HepG2 (cell line): ENCODE measurements around the gene MYO7A. TPM values are rescaled to one million over a fixed set of nuclear protein-coding genes. Genes with fewer than 3 reads are reported as not detected.

Source experiments
- DPF2 ChIP-seq: sonication (generic); formaldehyde crosslinking; IDR thresholded peaks from 2 replicates; pipeline ENCODE4 v1.4.0; 2020; ENCODE audit warnings: mild to moderate bottlenecking, low read depth, missing genetic modification reagents, borderline replicate concordance
- FOXK2 ChIP-seq: fragments of 450-650 bp; IDR thresholded peaks from 2 replicates; pipeline ENCODE4 v1.6.1; 2016
- HDAC2 ChIP-seq: sonication (generic); formaldehyde crosslinking; IDR thresholded peaks from 2 replicates; pipeline ENCODE4 v1.4.0; 2020; ENCODE audit warnings: missing genetic modification reagents
- JUN ChIP-seq: sonication (generic); formaldehyde crosslinking; IDR thresholded peaks from 2 replicates; pipeline ENCODE4 v1.4.0; 2020; ENCODE audit warnings: mild to moderate bottlenecking, missing genetic modification reagents
- NR3C1 ChIP-seq: sonication (generic); formaldehyde crosslinking; IDR thresholded peaks from 2 replicates; pipeline ENCODE4 v1.4.0; 2020; ENCODE audit warnings: missing genetic modification reagents
- NRL ChIP-seq: sonication (generic); formaldehyde crosslinking; IDR thresholded peaks from 2 replicates; pipeline ENCODE4 v1.5.0; 2020; ENCODE audit warnings: missing genetic modification reagents, mild to moderate bottlenecking, moderate library complexity, borderline replicate concordance
- SIN3A ChIP-seq: IDR thresholded peaks from 2 replicates; pipeline ENCODE4 v1.6.1; 2011; ENCODE audit warnings: low read depth, mild to moderate bottlenecking, control low read depth, low read length, borderline replicate concordance
- SYNCRIP ChIP-seq: fragments of 200-400 bp; formaldehyde crosslinking; IDR thresholded peaks from 2 replicates; pipeline ENCODE4 v1.6.1; 2018; ENCODE audit warnings: mild to moderate bottlenecking, low read depth, low read length; ENCODE audit not compliant: insufficient read depth
- ZNF207 ChIP-seq: fragments of 450-650 bp; IDR thresholded peaks from 2 replicates; pipeline ENCODE4 v1.6.1; 2016; ENCODE audit warnings: antibody characterized with exemption, borderline replicate concordance
- ZNF644 ChIP-seq: IDR thresholded peaks from 2 replicates; pipeline ENCODE4 v1.6.1; 2016; ENCODE audit warnings: low read depth
- polyA plus RNA-seq, 8 experiments: library from polyadenylated mRNA; depleted of rRNA in 3 of 8; stranded (reverse) in 7 of 8; unstranded in 1 of 8; fragments of >200 nt; fragmentation: Illumina TruSeq in 4 of 8; extraction: Trizol in 4 of 8; gene quantifications; 2 replicates each; pipeline versions ENCODE4 v1.2.1 to v1.2.3, GENCODE V29; 2011 to 2016; ENCODE audit warnings: low read depth in 4 of 8, missing spikeins in 1 of 8, mixed read lengths in 1 of 8; ENCODE audit not compliant: insufficient read depth in 1 of 8
- total RNA-seq, 5 experiments: library from RNA; depleted of rRNA; stranded (reverse); fragments of >200 nt; fragmentation: Illumina TruSeq; extraction: Trizol; gene quantifications; 2 replicates each; pipeline ENCODE4 v1.2.3, GENCODE V29; 2016; ENCODE audit warnings: low read depth in 1 of 5
- TF ChIP-seq, protein P1 (sequence below): IDR thresholded peaks from 2 replicates; pipeline ENCODE4 v1.6.1; 2018; ENCODE audit warnings: missing genetic modification reagents, mild to moderate bottlenecking, missing compliant biosample characterization
- TF ChIP-seq, protein P2 (sequence below): sonication (generic); formaldehyde crosslinking; IDR thresholded peaks from 2 replicates; pipeline ENCODE4 v1.5.0; 2020; ENCODE audit warnings: missing genetic modification reagents
- TF ChIP-seq, protein P3 (sequence below): sonication (generic); formaldehyde crosslinking; IDR thresholded peaks from 2 replicates; pipeline ENCODE4 v1.4.0; 2020; ENCODE audit warnings: mild to moderate bottlenecking, missing genetic modification reagents
- TF ChIP-seq, protein P4 (sequence below): sonication (generic); formaldehyde crosslinking; IDR thresholded peaks from 2 replicates; pipeline ENCODE4 v1.4.0; 2020; ENCODE audit warnings: mild to moderate bottlenecking, missing genetic modification reagents
- TF ChIP-seq, protein P5 (sequence below): sonication (generic); formaldehyde crosslinking; IDR thresholded peaks from 2 replicates; pipeline ENCODE4 v1.5.1; 2020; ENCODE audit warnings: mild to moderate bottlenecking, missing genetic modification reagents, moderate library complexity

MYO7A gene
- total and polyA plus RNA-seq, 2 of the 13 experiments (the other 11 are each of a cell fraction or from before 2014, with no cell fraction given) = 7.5 to 10.0 TPM

DNA sequence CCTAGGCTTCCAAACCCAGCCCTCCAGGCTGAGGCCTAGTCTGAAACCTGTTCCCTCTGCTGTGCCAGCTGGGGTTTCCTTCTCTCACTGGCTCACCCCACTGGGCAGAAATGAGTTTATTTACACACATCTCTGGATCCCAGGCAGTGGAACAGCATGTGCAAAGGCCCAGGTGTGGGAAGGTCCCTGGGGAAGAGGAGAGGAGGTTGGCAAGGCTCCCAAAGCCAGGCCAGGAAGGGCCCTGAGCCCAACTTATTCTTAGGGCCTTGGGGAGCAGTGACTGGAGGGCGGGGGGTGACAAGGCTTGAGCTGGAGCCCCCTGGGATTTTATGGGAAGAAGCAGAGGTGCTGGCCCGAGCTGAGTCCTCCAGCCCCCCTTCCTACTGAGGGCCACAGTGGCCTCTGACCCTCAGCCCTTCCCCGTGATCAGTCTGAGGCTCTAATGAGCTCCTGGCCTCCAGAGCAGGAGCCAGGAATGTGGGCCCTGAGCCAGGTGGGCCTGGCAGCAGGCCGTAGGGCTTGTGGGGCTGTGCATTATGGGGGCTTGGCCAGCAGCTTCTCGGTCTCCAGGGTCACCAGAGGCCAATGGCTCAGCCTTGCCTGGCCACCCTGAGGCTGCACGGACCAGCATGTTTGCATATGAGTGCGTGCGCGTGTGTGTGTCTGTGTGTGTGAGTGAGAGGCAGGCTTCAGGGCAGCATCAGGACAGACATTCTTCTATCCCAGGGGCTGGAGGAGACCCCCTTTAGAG is 2.9 kb downstream of the MYO7A start (continued):
- TF ChIP-seq, protein P1, sequence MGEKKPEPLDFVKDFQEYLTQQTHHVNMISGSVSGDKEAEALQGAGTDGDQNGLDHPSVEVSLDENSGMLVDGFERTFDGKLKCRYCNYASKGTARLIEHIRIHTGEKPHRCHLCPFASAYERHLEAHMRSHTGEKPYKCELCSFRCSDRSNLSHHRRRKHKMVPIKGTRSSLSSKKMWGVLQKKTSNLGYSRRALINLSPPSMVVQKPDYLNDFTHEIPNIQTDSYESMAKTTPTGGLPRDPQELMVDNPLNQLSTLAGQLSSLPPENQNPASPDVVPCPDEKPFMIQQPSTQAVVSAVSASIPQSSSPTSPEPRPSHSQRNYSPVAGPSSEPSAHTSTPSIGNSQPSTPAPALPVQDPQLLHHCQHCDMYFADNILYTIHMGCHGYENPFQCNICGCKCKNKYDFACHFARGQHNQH (CRISPR knock-in tag) = peak; percentile 76; the same call in 1 of the 2 replicates
- peak; percentile 79; the same call in 1 of the 2 replicates for TF ChIP-seq HDAC2 (CRISPR knock-in tag)
- TF ChIP-seq SYNCRIP = no peak
- no peak for TF ChIP-seq FOXK2
- TF ChIP-seq, protein P2, sequence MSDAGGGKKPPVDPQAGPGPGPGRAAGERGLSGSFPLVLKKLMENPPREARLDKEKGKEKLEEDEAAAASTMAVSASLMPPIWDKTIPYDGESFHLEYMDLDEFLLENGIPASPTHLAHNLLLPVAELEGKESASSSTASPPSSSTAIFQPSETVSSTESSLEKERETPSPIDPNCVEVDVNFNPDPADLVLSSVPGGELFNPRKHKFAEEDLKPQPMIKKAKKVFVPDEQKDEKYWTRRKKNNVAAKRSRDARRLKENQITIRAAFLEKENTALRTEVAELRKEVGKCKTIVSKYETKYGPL (CRISPR knock-in tag) = no peak
- TF ChIP-seq ZNF644 (CRISPR knock-in tag) = peak; percentile 39; the same call in 1 of the 2 replicates
- no peak for TF ChIP-seq NRL
- TF ChIP-seq, protein P3, sequence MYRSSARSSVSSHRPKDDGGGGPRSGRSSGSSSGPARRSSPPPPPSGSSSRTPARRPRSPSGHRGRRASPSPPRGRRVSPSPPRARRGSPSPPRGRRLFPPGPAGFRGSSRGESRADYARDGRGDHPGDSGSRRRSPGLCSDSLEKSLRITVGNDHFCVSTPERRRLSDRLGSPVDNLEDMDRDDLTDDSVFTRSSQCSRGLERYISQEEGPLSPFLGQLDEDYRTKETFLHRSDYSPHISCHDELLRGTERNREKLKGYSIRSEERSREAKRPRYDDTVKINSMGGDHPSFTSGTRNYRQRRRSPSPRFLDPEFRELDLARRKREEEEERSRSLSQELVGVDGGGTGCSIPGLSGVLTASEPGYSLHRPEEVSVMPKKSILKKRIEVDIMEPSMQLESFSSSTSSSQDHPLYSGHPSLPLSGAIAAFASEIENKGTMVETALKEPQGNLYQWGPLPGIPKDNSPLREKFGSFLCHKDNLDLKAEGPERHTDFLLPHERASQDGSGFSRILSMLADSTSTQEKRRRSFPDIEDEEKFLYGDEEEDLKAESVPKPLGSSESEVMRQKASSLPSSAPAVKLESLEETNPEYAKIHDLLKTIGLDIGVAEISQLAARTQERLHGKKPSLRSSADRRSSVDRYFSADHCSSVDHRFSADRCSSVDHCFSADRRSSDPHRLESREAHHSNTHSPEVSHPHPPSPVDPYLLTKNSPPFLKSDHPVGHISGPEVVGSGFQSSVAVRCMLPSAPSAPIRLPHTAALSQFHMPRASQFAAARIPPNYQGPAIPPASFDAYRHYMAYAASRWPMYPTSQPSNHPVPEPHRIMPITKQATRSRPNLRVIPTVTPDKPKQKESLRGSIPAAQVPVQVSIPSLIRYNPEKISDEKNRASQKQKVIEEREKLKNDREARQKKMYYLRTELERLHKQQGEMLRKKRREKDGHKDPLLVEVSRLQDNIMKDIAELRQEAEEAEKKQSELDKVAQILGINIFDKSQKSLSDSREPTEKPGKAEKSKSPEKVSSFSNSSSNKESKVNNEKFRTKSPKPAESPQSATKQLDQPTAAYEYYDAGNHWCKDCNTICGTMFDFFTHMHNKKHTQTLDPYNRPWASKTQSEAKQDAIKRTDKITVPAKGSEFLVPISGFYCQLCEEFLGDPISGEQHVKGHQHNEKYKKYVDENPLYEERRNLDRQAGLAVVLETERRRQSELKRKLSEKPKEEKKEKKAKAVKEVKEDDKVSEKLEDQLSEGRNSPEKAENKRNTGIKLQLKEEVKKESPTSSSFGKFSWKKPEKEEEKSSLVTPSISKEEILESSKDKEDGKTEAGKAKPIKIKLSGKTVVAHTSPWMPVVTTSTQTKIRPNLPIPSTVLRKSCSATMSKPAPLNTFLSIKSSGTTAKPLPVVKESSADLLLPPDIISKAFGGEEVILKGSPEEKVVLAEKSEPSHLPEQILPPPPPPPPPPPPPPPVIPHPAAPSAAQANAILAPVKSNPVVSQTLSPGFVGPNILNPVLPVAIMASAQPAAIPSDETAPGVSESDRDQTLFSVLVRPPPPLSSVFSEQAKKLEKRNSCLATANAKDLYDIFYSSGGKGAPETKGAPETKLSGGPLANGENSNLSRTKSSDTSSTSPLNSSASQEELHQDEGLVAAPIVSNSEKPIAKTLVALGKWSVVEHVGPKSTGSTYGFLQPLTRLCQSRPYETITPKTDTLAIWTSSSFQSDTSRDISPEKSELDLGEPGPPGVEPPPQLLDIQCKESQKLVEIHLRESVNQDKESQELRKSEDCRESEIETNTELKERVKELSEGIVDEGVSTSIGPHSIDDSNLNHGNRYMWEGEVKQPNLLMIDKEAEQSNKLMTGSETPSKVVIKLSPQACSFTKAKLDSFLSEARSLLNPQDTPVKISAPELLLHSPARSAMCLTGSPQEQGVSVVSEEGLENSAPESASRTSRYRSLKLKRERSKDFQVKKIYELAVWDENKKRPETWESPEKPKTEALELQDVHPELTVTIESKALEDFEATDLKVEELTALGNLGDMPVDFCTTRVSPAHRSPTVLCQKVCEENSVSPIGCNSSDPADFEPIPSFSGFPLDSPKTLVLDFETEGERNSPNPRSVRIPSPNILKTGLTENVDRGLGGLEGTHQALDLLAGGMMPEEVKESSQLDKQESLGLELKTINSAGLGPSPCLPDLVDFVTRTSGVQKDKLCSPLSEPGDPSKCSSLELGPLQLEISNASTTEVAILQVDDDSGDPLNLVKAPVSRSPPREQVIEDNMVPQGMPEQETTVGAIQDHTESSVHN (CRISPR knock-in tag) = no peak
- TF ChIP-seq ZNF207 = no peak
- TF ChIP-seq, protein P4, sequence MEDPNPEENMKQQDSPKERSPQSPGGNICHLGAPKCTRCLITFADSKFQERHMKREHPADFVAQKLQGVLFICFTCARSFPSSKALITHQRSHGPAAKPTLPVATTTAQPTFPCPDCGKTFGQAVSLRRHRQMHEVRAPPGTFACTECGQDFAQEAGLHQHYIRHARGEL (CRISPR knock-in tag) = no peak
- TF ChIP-seq NR3C1 (CRISPR knock-in tag) = no peak
- 0 out of 2 replicates have a peak, but pooled peaks have one; percentile 30 for TF ChIP-seq JUN
- no peak for TF ChIP-seq SIN3A
- TF ChIP-seq, protein P5, sequence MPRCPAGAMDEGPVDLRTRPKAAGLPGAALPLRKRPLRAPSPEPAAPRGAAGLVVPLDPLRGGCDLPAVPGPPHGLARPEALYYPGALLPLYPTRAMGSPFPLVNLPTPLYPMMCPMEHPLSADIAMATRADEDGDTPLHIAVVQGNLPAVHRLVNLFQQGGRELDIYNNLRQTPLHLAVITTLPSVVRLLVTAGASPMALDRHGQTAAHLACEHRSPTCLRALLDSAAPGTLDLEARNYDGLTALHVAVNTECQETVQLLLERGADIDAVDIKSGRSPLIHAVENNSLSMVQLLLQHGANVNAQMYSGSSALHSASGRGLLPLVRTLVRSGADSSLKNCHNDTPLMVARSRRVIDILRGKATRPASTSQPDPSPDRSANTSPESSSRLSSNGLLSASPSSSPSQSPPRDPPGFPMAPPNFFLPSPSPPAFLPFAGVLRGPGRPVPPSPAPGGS (CRISPR knock-in tag) = no peak
- peak; percentile 38; the same call in 1 of the 2 replicates for TF ChIP-seq DPF2 (CRISPR knock-in tag)
